K562 (cell line): Measurements from ENCODE around the gene DGCR8. TPM values are rescaled to one million over a fixed set of nuclear protein-coding genes. Genes with fewer than 3 reads are reported as not detected.
A peak's percentile ranks its signal among the peaks of the same experiment; 100 is the strongest.

Experiments
- CBX5 ChIP-seq: IDR thresholded peaks from 2 replicates; pipeline ENCODE4 v1.6.1; 2014; ENCODE audit warnings: low read depth, borderline replicate concordance
- HIVEP1 ChIP-seq: fragments of 250-450 bp; sonication (Bioruptor Pico); IDR thresholded peaks from 2 replicates; pipeline ENCODE4 v1.4.0; 2020; ENCODE audit warnings: mild to moderate bottlenecking
- HMG20B ChIP-seq: fragments of 250-450 bp; sonication (Bioruptor Pico); IDR thresholded peaks from 2 replicates; pipeline ENCODE4 v1.5.0; 2021; ENCODE audit warnings: mild to moderate bottlenecking
- IRF2 ChIP-seq: sonication (generic); formaldehyde crosslinking; IDR thresholded peaks from 2 replicates; pipeline ENCODE4 v1.8.1; 2022; ENCODE audit warnings: mild to moderate bottlenecking, missing genetic modification reagents
- KAT7 ChIP-seq: sonication (generic); formaldehyde crosslinking; IDR thresholded peaks from 2 replicates; pipeline ENCODE4 v1.8.0; 2022; ENCODE audit warnings: missing genetic modification reagents, mild to moderate bottlenecking, borderline replicate concordance
- KLF1 ChIP-seq: fragments of 450-650 bp; IDR thresholded peaks from 2 replicates; pipeline ENCODE4 v1.6.1; 2016; ENCODE audit warnings: missing genetic modification characterization, missing compliant biosample characterization
- SAFB2 ChIP-seq: fragments of 200-400 bp; formaldehyde crosslinking; IDR thresholded peaks from 2 replicates; pipeline ENCODE4 v1.6.1; 2018; ENCODE audit warnings: borderline replicate concordance, low read length, low read depth, moderate library complexity; ENCODE audit not compliant: severe bottlenecking
- TOE1 ChIP-seq, 2 experiments: fragments of 450-650 bp in 1 of 2; sonication (generic) in 1 of 2; formaldehyde crosslinking in 1 of 2; IDR thresholded peaks; 2 replicates each; pipeline versions ENCODE4 v1.7.1 to v1.8.0; 2016 to 2022; ENCODE audit warnings: borderline replicate concordance in 2 of 2, mild to moderate bottlenecking in 2 of 2, antibody characterized with exemption in 1 of 2, inconsistent platforms in 1 of 2, low read depth in 1 of 2, missing genetic modification reagents in 1 of 2, moderate library complexity in 1 of 2
- ZBTB17 ChIP-seq: fragments of 450-650 bp; formaldehyde crosslinking; IDR thresholded peaks from 2 replicates; pipeline ENCODE4 v1.4.0; 2020; ENCODE audit warnings: mild to moderate bottlenecking
- ZNF184 ChIP-seq: sonication (generic); formaldehyde crosslinking; IDR thresholded peaks from 2 replicates; pipeline ENCODE4 v1.5.0; 2020; ENCODE audit warnings: missing genetic modification reagents
- polyA plus RNA-seq, 8 experiments: library from polyadenylated mRNA; depleted of rRNA in 4 of 8; stranded (reverse) in 5 of 8; unstranded in 3 of 8; fragments of >200 nt; fragmentation: Nextera tagmentation in 2 of 8; fragmentation: Illumina TruSeq in 1 of 8; extraction: Ambion mirVana in 2 of 8; extraction: Trizol in 1 of 8; gene quantifications; 2 replicates each; pipeline versions ENCODE4 v1.2.1 to v1.2.3, GENCODE V29; 2011 to 2014; ENCODE audit warnings: inconsistent platforms in 1 of 8, missing spikeins in 1 of 8
- total RNA-seq, 7 experiments: library from RNA; depleted of rRNA in 6 of 7; stranded (reverse); fragments of >200 nt in 6 of 7; fragmentation: Illumina TruSeq in 2 of 7; extraction: Trizol in 2 of 7; gene quantifications; 2 replicates each; pipeline versions ENCODE4 v1.2.1 to v1.2.3, GENCODE V29; 2011 to 2021; ENCODE audit warnings: low replicate concordance in 1 of 7
- TF ChIP-seq, protein P1 (sequence below): fragments of 250-450 bp; sonication (Bioruptor Pico); IDR thresholded peaks from 2 replicates; pipeline ENCODE4 v1.5.0; 2021
- TF ChIP-seq, protein P2 (sequence below): sonication (generic); formaldehyde crosslinking; IDR thresholded peaks from 2 replicates; pipeline ENCODE4 v1.5.0; 2020; ENCODE audit warnings: missing genetic modification reagents
- TF ChIP-seq, protein P3 (sequence below): fragments of 150-350 bp; conservative IDR thresholded peaks from 2 replicates; pipeline ENCODE4 v1.6.1; 2014; ENCODE audit warnings: low read length
- TF ChIP-seq, protein P4 (sequence below): fragments of 250-450 bp; sonication (Bioruptor Pico); IDR thresholded peaks from 2 replicates; pipeline ENCODE4 v1.8.0; 2021; ENCODE audit warnings: mild to moderate bottlenecking, moderate library complexity
- TF ChIP-seq, protein P5 (sequence below): fragments of 250-450 bp; sonication (Bioruptor Pico); IDR thresholded peaks from 2 replicates; pipeline ENCODE4 v1.8.0; 2021; ENCODE audit warnings: moderate library complexity, mild to moderate bottlenecking, inconsistent platforms
- TF ChIP-seq, protein P6 (sequence below): fragments of 450-650 bp; formaldehyde crosslinking; IDR thresholded peaks from 2 replicates; pipeline ENCODE4 v1.4.0; 2022; ENCODE audit warnings: missing genetic modification characterization

Gene DGCR8
- total and polyA plus RNA-seq, 9 of the 15 experiments (the other 6 are each of a cell fraction or from before 2014, with no cell fraction given): 5.9 to 144 (median 80.1) TPM

DNA sequence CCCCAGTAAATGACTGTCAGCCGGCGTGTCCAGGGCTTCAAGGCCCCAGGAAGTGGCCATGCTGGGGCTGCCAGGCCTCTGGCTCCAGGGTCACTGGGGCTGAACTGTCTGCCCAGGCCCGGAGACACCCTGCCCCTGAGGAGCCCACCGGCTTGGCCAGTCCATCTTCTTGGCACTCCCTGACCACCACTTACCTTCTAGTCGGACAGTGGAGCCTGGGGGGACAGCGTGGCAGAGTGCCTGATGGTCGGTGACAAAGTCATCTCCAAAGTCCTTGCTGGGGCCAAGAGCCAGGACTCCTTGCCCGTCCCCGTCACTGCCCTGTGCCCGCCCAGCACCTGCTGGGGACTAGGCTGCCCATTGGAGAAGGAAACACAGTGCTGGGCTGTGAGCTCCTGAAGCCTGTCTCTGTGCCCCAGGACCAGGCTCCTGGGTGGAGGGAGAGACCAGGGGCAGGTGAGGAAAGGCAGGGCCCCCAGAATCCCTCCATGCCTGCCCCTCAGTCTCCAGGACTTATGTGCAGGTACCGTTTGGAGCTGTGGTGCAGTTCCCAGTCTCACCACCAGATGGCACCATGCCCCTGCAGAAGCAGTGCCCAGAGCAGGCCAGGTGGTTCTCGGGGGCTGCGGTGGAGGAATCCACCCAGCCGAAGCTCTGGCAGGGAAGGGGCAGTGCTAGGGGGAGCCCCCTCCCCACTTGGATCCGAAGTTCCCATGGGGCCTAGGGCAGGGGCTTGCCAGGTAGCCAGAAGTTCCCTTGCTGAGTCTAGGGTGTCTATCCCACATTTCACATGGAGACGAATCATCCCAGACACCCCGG lies 76.8 kb downstream of the DGCR8 start (continued):
- TF ChIP-seq TOE1 (IDR thresholded peaks at IDR 0.05; ENCODE audit: borderline replicate concordance) (0 out of 2 replicates have a peak, but pooled peaks have one; percentile 46), TOE1 (CRISPR knock-in tag; IDR thresholded peaks at IDR 0.05; ENCODE audit: borderline replicate concordance, low read depth) (0 out of 2 replicates have a peak, but pooled peaks have one; percentile 11), ZNF184 (CRISPR knock-in tag) (peak; percentile 49; the same call in 1 of the 2 replicates), KAT7 (no peak), KLF1 (0 out of 2 replicates have a peak, but pooled peaks have one; percentile 40), IRF2 (CRISPR knock-in tag) (peak; percentile 83; the same call in 1 of the 2 replicates), CBX5 (no peak), SAFB2 (no peak), ZBTB17 (CRISPR knock-in tag) (peak; percentile 37; the same call in 1 of the 2 replicates), HIVEP1 (CRISPR knock-in tag) (peak; percentile 64; the same call in 1 of the 2 replicates), HMG20B (CRISPR knock-in tag) (no peak)
- TF ChIP-seq, protein P1, sequence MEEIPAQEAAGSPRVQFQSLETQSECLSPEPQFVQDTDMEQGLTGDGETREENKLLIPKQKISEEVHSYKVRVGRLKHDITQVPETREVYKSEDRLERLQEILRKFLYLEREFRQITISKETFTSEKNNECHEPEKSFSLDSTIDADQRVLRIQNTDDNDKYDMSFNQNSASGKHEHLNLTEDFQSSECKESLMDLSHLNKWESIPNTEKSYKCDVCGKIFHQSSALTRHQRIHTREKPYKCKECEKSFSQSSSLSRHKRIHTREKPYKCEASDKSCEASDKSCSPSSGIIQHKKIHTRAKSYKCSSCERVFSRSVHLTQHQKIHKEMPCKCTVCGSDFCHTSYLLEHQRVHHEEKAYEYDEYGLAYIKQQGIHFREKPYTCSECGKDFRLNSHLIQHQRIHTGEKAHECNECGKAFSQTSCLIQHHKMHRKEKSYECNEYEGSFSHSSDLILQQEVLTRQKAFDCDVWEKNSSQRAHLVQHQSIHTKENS (CRISPR knock-in tag): no peak
- TF ChIP-seq, protein P2, sequence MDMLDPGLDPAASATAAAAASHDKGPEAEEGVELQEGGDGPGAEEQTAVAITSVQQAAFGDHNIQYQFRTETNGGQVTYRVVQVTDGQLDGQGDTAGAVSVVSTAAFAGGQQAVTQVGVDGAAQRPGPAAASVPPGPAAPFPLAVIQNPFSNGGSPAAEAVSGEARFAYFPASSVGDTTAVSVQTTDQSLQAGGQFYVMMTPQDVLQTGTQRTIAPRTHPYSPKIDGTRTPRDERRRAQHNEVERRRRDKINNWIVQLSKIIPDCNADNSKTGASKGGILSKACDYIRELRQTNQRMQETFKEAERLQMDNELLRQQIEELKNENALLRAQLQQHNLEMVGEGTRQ (CRISPR knock-in tag): no peak; the same call in 1 of the 2 replicates
- TF ChIP-seq, protein P3, sequence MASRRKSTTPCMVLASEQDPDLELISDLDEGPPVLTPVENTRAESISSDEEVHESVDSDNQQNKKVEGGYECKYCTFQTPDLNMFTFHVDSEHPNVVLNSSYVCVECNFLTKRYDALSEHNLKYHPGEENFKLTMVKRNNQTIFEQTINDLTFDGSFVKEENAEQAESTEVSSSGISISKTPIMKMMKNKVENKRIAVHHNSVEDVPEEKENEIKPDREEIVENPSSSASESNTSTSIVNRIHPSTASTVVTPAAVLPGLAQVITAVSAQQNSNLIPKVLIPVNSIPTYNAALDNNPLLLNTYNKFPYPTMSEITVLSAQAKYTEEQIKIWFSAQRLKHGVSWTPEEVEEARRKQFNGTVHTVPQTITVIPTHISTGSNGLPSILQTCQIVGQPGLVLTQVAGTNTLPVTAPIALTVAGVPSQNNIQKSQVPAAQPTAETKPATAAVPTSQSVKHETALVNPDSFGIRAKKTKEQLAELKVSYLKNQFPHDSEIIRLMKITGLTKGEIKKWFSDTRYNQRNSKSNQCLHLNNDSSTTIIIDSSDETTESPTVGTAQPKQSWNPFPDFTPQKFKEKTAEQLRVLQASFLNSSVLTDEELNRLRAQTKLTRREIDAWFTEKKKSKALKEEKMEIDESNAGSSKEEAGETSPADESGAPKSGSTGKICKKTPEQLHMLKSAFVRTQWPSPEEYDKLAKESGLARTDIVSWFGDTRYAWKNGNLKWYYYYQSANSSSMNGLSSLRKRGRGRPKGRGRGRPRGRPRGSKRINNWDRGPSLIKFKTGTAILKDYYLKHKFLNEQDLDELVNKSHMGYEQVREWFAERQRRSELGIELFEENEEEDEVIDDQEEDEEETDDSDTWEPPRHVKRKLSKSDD: no peak; the same call in 1 of the 2 replicates
- TF ChIP-seq, protein P4, sequence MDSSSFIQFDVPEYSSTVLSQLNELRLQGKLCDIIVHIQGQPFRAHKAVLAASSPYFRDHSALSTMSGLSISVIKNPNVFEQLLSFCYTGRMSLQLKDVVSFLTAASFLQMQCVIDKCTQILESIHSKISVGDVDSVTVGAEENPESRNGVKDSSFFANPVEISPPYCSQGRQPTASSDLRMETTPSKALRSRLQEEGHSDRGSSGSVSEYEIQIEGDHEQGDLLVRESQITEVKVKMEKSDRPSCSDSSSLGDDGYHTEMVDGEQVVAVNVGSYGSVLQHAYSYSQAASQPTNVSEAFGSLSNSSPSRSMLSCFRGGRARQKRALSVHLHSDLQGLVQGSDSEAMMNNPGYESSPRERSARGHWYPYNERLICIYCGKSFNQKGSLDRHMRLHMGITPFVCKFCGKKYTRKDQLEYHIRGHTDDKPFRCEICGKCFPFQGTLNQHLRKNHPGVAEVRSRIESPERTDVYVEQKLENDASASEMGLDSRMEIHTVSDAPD (CRISPR knock-in tag): no peak
- TF ChIP-seq, protein P5, sequence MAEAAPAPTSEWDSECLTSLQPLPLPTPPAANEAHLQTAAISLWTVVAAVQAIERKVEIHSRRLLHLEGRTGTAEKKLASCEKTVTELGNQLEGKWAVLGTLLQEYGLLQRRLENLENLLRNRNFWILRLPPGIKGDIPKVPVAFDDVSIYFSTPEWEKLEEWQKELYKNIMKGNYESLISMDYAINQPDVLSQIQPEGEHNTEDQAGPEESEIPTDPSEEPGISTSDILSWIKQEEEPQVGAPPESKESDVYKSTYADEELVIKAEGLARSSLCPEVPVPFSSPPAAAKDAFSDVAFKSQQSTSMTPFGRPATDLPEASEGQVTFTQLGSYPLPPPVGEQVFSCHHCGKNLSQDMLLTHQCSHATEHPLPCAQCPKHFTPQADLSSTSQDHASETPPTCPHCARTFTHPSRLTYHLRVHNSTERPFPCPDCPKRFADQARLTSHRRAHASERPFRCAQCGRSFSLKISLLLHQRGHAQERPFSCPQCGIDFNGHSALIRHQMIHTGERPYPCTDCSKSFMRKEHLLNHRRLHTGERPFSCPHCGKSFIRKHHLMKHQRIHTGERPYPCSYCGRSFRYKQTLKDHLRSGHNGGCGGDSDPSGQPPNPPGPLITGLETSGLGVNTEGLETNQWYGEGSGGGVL (CRISPR knock-in tag): no peak
- TF ChIP-seq, protein P6, sequence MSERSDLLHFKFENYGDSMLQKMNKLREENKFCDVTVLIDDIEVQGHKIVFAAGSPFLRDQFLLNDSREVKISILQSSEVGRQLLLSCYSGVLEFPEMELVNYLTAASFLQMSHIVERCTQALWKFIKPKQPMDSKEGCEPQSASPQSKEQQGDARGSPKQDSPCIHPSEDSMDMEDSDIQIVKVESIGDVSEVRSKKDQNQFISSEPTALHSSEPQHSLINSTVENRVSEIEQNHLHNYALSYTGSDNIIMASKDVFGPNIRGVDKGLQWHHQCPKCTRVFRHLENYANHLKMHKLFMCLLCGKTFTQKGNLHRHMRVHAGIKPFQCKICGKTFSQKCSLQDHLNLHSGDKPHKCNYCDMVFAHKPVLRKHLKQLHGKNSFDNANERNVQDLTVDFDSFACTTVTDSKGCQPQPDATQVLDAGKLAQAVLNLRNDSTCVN (CRISPR knock-in tag): peak; percentile 88; the same call in 1 of the 2 replicates
